Activated T-cell treated with anti-CD3 and anti-CD28 coated beads, Interleukin-2, amount 50 U/mL, for 4 hours (primary cell): ENCODE measurements around the gene SLC35F1. TPM values are rescaled to one million over a fixed set of nuclear protein-coding genes. Genes with fewer than 3 reads are reported as not detected.

Experiments
- ATAC-seq, 2 donors: fragments of 200-7000 bp; cut with Tn5 transposase; one replicate each; pipeline ENCODE4 v1.10.0; 2021
- DNase-seq: peaks from one replicate; pipeline ENCODE4 v3.0.0-alpha.2; 2020
- H3K27me3 Mint-ChIP-seq: one replicate; pipeline ENCODE4 v1.8.0; 2021; ENCODE audit warnings: low read depth, mixed read lengths
- H3K36me3 Mint-ChIP-seq: one replicate; pipeline ENCODE4 v1.8.0; 2022; ENCODE audit warnings: mixed read lengths; ENCODE audit not compliant: insufficient read depth
- H3K4me1 Mint-ChIP-seq: one replicate; pipeline ENCODE4 v1.8.0; 2021; ENCODE audit warnings: low read depth, mixed read lengths
- H3K4me3 Mint-ChIP-seq: one replicate; pipeline ENCODE4 v1.8.0; 2021; ENCODE audit warnings: mild to moderate bottlenecking, moderate library complexity, mixed read lengths
- H3K9me3 Mint-ChIP-seq: one replicate; pipeline ENCODE4 v1.8.0; 2021; ENCODE audit warnings: mixed read lengths
- total RNA-seq, 3 donors: library from RNA; stranded (reverse); gene quantifications; one replicate each; pipeline ENCODE4 v1.2.1, GENCODE V29; 2021

SLC35F1 gene
- total RNA-seq, 3 donors from 2014 or later, result 0.13 to 0.27 (median 0.21) TPM

DNA sequence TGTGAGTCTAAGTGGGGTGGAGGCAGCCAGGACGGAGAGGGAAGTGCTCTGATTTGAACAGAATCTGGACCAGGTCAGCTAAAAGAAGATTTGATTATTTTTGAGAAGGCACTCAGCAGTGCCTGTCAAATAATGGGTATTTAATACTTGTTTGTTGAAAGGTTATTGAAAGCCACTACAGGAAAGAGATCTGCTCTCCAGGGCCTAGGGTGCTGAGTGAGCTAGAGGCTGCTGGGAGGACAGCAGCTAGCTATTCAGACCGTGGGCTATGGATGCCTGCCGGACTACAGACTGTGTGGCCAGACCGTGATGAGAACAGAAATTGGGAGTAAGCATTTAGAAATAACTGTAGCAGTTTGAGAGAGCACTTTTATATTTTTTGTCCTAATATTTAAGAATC is 8.8 kb downstream of the SLC35F1 start:
- no peak overlapping the region for H3K4me3 Mint-ChIP-seq
- ATAC-seq (no peak), DNase-seq (no peak)
- no peaks in the 10 kb centered on the region for H3K4me1 Mint-ChIP-seq
- no peaks in the 10 kb centered on the region for H3K36me3 Mint-ChIP-seq
- peaks cover 20% of the 10 kb centered on the region for H3K27me3 Mint-ChIP-seq
- no peaks in the 10 kb centered on the region for H3K9me3 Mint-ChIP-seq

GRCh38 chr6:117916483-117916882 is 9.4 kb downstream of the SLC35F1 start:
- Mint-ChIP-seq H3K36me3 (no peaks in the 10 kb centered on the region), H3K27me3 (peaks cover 16% of the 10 kb centered on the region), H3K4me3 (no peak overlapping the region), H3K4me1 (no peaks in the 10 kb centered on the region), H3K9me3 (no peaks in the 10 kb centered on the region)
- ATAC-seq (peak in 1 of 2 donors; percentile 18), DNase-seq (no peak)

GRCh38 chr6:117917176-117917575 is 10.1 kb downstream of the SLC35F1 start:
- no peak for DNase-seq
- no peak overlapping the region for H3K4me3 Mint-ChIP-seq
- no peaks in the 10 kb centered on the region for H3K36me3 Mint-ChIP-seq
- H3K9me3 Mint-ChIP-seq, result no peaks in the 10 kb centered on the region
- no peak for ATAC-seq
- no peaks in the 10 kb centered on the region for H3K4me1 Mint-ChIP-seq
- H3K27me3 Mint-ChIP-seq, result peaks cover 9% of the 10 kb centered on the region

- ATAC-seq, result no peak
- Mint-ChIP-seq H3K27me3 (peaks cover 4% of the 10 kb centered on the region), H3K4me1 (no peaks in the 10 kb centered on the region), H3K9me3 (no peaks in the 10 kb centered on the region), H3K36me3 (no peaks in the 10 kb centered on the region), H3K4me3 (no peak overlapping the region)
- no peak for DNase-seq
These were observed 11.4 kb downstream of the SLC35F1 start for GRCh38 chr6:117918454-117918853.

DNA sequence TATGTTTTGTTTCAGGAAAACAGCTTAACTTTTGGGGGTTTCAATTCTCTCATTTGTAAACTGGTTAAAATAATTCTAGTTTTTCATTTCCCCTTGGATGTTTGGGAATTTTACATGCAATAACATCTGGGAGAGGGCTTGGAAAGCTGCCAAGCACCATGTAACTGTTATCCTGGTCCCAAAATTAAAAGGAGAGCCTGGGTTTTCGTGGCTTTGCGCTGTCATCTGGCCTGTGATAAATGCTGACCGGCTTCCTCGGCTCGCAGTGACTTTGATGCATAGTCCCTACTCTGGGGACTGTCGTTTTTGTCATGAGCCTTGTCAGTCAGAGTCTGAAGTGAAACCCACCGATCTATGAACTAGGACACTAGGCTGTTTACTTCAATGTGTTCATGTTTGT is 12.2 kb downstream of the SLC35F1 start:
- Mint-ChIP-seq H3K9me3 (no peaks in the 10 kb centered on the region), H3K36me3 (no peaks in the 10 kb centered on the region), H3K27me3 (peaks cover 4% of the 10 kb centered on the region), H3K4me1 (no peaks in the 10 kb centered on the region), H3K4me3 (no peak overlapping the region)
- ATAC-seq (no peak), DNase-seq (no peak)

DNA sequence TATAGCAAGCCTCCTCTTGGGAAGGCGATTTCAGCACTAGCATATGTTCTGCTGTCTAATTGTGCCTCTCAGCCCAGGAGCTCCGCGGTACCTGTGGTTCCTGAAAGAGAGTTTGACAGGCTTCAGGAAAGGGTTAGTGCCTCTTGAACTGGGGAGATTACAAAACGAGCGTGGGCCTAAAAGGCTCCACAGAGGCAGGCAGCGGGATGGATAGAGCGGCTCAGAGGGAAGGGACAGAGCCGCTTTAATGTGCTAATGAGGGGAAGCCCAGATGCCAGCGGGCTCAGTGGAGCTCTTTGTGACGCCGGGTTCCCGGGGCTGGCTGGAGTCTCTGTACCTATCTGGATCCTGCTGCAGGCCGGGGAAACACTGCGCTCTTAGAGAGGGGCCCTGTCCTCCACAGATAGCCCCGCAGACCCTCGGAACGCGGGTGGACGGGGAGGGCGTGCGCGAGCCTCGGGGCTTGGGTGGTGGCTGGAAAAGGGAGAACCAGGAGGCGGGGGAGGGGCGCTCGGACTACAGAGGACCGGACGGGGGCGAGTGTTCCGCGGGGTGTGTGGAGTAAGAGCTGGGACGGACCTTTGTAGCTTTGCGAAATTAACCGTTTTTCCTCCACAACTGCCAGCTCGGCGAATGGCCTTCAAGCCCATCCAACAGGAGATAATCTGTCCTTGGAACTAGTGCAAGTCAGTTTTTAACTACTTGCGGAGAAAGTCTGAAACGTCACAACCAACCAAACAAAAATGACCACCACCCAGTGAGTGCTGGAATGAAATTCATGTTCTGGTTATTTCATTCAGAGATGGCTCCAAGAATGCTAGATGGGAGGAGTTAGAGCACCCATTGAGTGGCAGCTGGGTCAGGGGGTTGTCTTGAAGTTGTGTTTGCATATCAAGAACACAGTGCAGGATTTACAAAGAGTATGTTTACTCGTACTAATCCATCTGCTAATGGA is 13.0 kb downstream of the SLC35F1 start:
- DNase-seq (no peak), ATAC-seq (no peak)
- H3K36me3 Mint-ChIP-seq, result no peaks in the 10 kb centered on the region
- no peaks in the 10 kb centered on the region for H3K9me3 Mint-ChIP-seq
- H3K27me3 Mint-ChIP-seq, result peaks cover 4% of the 10 kb centered on the region
- H3K4me1 Mint-ChIP-seq, result no peaks in the 10 kb centered on the region
- H3K4me3 Mint-ChIP-seq, result no peak overlapping the region

GRCh38 chr6:117924690-117925089 is 17.6 kb downstream of the SLC35F1 start:
- Mint-ChIP-seq H3K27me3 (peaks cover 10% of the 10 kb centered on the region), H3K9me3 (peaks cover 29% of the 10 kb centered on the region), H3K36me3 (peaks cover 2% of the 10 kb centered on the region), H3K4me3 (no peak overlapping the region), H3K4me1 (no peaks in the 10 kb centered on the region)
- ATAC-seq (no peak), DNase-seq (no peak)

GRCh38 chr6:117927866-117928265 is 20.8 kb downstream of the SLC35F1 start:
- Mint-ChIP-seq H3K4me1 (no peaks in the 10 kb centered on the region), H3K27me3 (peaks cover 10% of the 10 kb centered on the region), H3K36me3 (peaks cover 2% of the 10 kb centered on the region), H3K9me3 (peaks cover 36% of the 10 kb centered on the region), H3K4me3 (no peak overlapping the region)
- no peak for ATAC-seq
- no peak for DNase-seq

DNA sequence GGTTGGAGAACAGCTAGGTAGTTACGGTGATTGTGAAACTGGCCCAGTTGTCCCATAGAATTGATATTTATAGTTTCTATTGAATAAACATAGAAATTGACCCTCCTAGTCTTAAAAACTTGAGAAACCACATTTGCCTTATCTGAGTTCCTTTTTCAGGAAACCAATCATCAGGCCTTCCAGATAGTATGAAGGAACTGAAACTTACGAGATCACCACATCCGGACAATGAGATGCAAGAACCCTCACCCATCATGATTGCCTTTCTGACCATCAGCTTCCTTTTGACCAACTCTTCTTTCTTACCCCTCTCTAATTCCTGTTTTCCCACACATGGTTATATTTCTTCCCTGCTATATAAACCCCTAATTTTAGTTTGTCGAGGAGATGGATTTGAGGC is 21.8 kb downstream of the SLC35F1 start:
- H3K9me3 Mint-ChIP-seq, result peaks cover 36% of the 10 kb centered on the region
- peaks cover 12% of the 10 kb centered on the region for H3K27me3 Mint-ChIP-seq
- H3K36me3 Mint-ChIP-seq, result peaks cover 2% of the 10 kb centered on the region
- H3K4me1 Mint-ChIP-seq, result no peaks in the 10 kb centered on the region
- no peak for DNase-seq
- no peak for ATAC-seq
- no peak overlapping the region for H3K4me3 Mint-ChIP-seq

DNA sequence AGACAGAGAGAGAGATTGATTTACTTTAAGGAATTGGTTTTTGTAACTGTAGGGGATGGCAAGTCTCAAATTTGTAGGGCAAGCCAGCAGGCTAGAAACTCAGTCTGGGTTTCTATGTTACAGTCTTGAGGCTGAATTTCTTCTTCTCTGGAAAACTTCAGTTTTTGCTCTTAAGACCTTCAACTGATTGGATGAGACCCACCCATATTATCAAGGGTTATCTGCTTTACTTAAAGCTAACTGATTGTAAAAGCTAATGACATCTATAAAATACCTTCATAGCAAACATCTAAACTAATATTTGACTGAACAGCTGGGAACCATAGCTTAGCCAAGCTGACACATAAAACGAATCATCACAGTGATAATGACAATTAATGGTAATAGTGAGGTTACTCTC is 22.4 kb downstream of the SLC35F1 start:
- peaks cover 2% of the 10 kb centered on the region for H3K36me3 Mint-ChIP-seq
- H3K27me3 Mint-ChIP-seq, result peaks cover 13% of the 10 kb centered on the region
- H3K9me3 Mint-ChIP-seq, result peaks cover 36% of the 10 kb centered on the region
- ATAC-seq, result no peak
- no peak for DNase-seq
- no peaks in the 10 kb centered on the region for H3K4me1 Mint-ChIP-seq
- H3K4me3 Mint-ChIP-seq, result no peak overlapping the region

DNA sequence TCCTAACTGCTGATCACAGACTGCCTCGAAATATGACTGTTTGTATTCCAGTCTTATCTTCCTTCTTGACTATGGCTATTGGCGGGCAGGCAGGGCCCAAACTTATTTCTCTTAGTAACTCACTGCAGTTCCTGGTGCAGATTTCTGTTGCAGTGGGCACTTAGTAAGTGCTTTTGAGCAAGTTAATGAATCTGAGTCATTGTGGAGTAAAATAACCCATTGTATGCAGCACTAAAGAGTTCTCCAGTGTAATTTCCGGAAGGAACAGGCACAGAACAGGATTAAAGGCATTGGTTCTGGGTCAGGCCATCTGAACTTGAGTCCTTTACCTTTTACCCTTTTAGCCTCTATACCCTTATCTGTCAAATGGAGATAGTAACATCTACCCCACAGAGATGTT is 23.6 kb downstream of the SLC35F1 start:
- Mint-ChIP-seq H3K27me3 (peaks cover 13% of the 10 kb centered on the region), H3K9me3 (peaks cover 36% of the 10 kb centered on the region), H3K4me3 (no peak overlapping the region), H3K4me1 (no peaks in the 10 kb centered on the region), H3K36me3 (peaks cover 2% of the 10 kb centered on the region)
- no peak for ATAC-seq
- DNase-seq, result no peak

GRCh38 chr6:117932001-117932400 is 24.9 kb downstream of the SLC35F1 start:
- Mint-ChIP-seq H3K9me3 (peaks cover 31% of the 10 kb centered on the region), H3K27me3 (peaks cover 13% of the 10 kb centered on the region), H3K36me3 (peaks cover 2% of the 10 kb centered on the region), H3K4me1 (no peaks in the 10 kb centered on the region), H3K4me3 (no peak overlapping the region)
- DNase-seq (no peak), ATAC-seq (no peak)

GRCh38 chr6:117932676-117933075 is 25.6 kb downstream of the SLC35F1 start:
- no peaks in the 10 kb centered on the region for H3K4me1 Mint-ChIP-seq
- no peak overlapping the region for H3K4me3 Mint-ChIP-seq
- H3K27me3 Mint-ChIP-seq, result peaks cover 10% of the 10 kb centered on the region
- H3K9me3 Mint-ChIP-seq, result peaks cover 25% of the 10 kb centered on the region
- ATAC-seq (no peak), DNase-seq (no peak)
- no peaks in the 10 kb centered on the region for H3K36me3 Mint-ChIP-seq

GRCh38 chr6:117933471-117933870 is 26.4 kb downstream of the SLC35F1 start:
- ATAC-seq (no peak), DNase-seq (no peak)
- no peaks in the 10 kb centered on the region for H3K4me1 Mint-ChIP-seq
- peaks cover 7% of the 10 kb centered on the region for H3K27me3 Mint-ChIP-seq
- H3K36me3 Mint-ChIP-seq, result no peaks in the 10 kb centered on the region
- no peak overlapping the region for H3K4me3 Mint-ChIP-seq
- H3K9me3 Mint-ChIP-seq, result peaks cover 17% of the 10 kb centered on the region

DNA sequence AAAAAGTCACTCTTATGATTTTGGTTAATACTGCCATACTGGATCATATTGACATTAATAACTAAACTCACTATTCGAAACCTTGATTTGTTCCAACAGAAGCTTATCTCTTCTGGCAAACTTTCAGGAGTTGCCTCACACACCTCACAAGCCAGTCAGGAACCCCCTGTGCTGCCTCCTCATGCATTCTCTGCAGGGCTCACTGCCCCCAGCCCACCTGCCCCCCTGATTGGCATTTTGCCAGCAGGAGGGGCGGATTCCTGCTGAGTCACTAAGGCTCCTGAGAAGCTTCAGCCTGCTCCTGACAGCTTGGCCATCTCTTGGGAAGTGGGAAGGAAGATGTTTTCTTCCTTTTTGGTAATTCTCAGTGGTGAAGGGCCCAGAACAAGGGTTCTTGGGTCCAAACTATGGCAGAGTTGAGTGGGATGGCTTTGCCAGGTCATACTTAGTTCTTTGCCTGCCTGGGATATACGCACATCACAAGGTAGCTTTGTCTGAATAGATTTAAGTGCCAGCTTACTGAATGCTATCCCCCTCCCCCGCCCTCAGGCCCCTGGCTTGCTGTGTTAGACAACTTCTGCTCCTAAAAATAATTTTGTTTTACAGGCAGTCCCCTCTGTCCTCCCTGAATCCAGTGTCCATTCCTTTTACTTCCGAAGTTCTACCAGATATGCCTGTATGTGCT is 31.4 kb downstream of the SLC35F1 start:
- H3K9me3 Mint-ChIP-seq, result no peaks in the 10 kb centered on the region

More for the DNA sequence above, 31.4 kb downstream of the SLC35F1 start:
- ATAC-seq (no peak), DNase-seq (no peak)
- no peak overlapping the region for H3K4me3 Mint-ChIP-seq
- peaks cover 3% of the 10 kb centered on the region for H3K27me3 Mint-ChIP-seq
- no peaks in the 10 kb centered on the region for H3K36me3 Mint-ChIP-seq
- H3K4me1 Mint-ChIP-seq, result no peaks in the 10 kb centered on the region
